ENCODE measurements around the gene CAMK2B.
"Not testable (repeated sequence)": the region's sequence is repeated elsewhere in the genome, so short reads cannot be mapped to it uniquely, and the experiment has no call there.

The CAMK2B gene

GRCh38 chr7:44193011-44193802, 132.2 kb downstream of the CAMK2B start:
- no peak for DNase-seq (ENCODE audit: low read depth, low spot score)

GRCh38 chr7:44191171-44191570, 134.2 kb downstream of the CAMK2B start:
- no peak for DNase-seq (ENCODE audit: low read depth, low spot score)

- DNase-seq (ENCODE audit: low read depth, low spot score): no peak
These were observed 135.2 kb downstream of the CAMK2B start for GRCh38 chr7:44189993-44190872.

GRCh38 chr7:44189286-44189992, 136.0 kb downstream of the CAMK2B start, which contains the start of gene GCK:
Gene GCK (minus strand): TSS chr7:44189439. CDS start chr7:44188953, 486 bp downstream.
- no peak for DNase-seq (ENCODE audit: low read depth, low spot score)

- DNase-seq (ENCODE audit: low read depth, low spot score): no peak
These were observed 136.7 kb downstream of the CAMK2B start for GRCh38 chr7:44188480-44189225.

GRCh38 chr7:44187636-44188416, 137.6 kb downstream of the CAMK2B start:
- no peak for DNase-seq (ENCODE audit: low read depth, low spot score)

GRCh38 chr7:44186736-44187135, 138.7 kb downstream of the CAMK2B start:
- DNase-seq (ENCODE audit: low read depth, low spot score): no peak

GRCh38 chr7:44185729-44186128, 139.7 kb downstream of the CAMK2B start:
- DNase-seq (ENCODE audit: low read depth, low spot score): no peak

- no peak for DNase-seq (ENCODE audit: low read depth, low spot score)
These were observed 140.4 kb downstream of the CAMK2B start for GRCh38 chr7:44184873-44185446.

GRCh38 chr7:44184206-44184872, 141.1 kb downstream of the CAMK2B start:
- no peak for DNase-seq (ENCODE audit: low read depth, low spot score)

- no peak for DNase-seq (ENCODE audit: low read depth, low spot score)
These were observed 142.0 kb downstream of the CAMK2B start for GRCh38 chr7:44183386-44183785.

GRCh38 chr7:44182827-44183226, 142.6 kb downstream of the CAMK2B start:
- no peak for DNase-seq (ENCODE audit: low read depth, low spot score)

- DNase-seq (ENCODE audit: low read depth, low spot score): no peak
These were observed 144.8 kb downstream of the CAMK2B start for GRCh38 chr7:44180631-44181030.

GRCh38 chr7:44177570-44178131, 147.7 kb downstream of the CAMK2B start:
- no peak for DNase-seq (ENCODE audit: low read depth, low spot score)

- DNase-seq (ENCODE audit: low read depth, low spot score): no peak
These were observed 148.9 kb downstream of the CAMK2B start for GRCh38 chr7:44176486-44176885.

GRCh38 chr7:44175730-44176129, 149.7 kb downstream of the CAMK2B start:
- no peak for DNase-seq (ENCODE audit: low read depth, low spot score)

GRCh38 chr7:44174694-44174948, 150.8 kb downstream of the CAMK2B start:
- DNase-seq (ENCODE audit: low read depth, low spot score): not testable (repeated sequence)

GRCh38 chr7:44173911-44174693, 151.3 kb downstream of the CAMK2B start:
- no peak for DNase-seq (ENCODE audit: low read depth, low spot score)
